Left lobe of liver (tissue), 2 donors: ENCODE data around the gene TCFL5. TPM values are rescaled to one million over a fixed set of nuclear protein-coding genes. Genes with fewer than 3 reads are reported as not detected.

Experiments
- ATAC-seq: fragments of 200-7000 bp; cut with Tn5 transposase; one replicate; pipeline ENCODE4 v1.9.1; 2020; ENCODE audit warnings: mild to moderate bottlenecking, moderate library complexity
- DNase-seq: peaks from one replicate; pipeline ENCODE4 v3.0.0-alpha.2; 2020; ENCODE audit warnings: low spot score
- total RNA-seq: library from RNA; stranded (reverse); gene quantifications from one replicate; pipeline ENCODE4 v1.2.1, GENCODE V29; 2021
- donor health status: DM: no; HTN: no; CAD: no; lungs with moderate emphysema.
- donor health status: DM: no; HTN: yes; CAD: no.

The TCFL5 gene
- 6.2 TPM for total RNA-seq

DNA sequence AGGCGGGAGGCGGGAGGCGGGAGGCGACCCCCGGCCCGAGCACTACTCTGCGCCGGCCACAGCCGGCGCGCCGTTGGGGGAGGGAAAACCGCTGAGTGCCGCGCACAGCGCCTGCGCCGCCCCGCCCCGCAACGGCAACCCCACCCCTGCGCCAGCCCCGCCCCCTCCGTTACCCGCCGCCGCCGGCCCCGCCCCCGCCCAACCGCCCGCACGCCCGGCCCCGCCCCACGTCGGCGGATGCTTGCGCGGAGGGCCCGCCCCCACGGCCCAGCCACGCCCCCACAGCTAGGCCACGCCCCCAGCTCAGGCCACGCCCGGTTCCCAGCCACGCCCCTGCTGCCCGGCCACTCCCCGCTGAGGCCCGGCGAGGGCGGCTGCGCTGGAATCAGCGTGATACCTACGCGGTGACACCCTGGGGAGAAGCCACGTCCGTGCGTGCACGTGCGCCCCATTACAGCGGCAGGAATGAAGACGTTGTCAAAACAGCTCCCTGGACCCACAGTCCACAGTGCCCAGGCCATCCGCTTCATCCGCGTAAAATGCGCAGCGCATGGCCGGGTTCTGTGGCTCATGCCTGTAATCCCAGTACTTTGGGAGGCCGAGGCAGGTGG is at the start of gene TCFL5:
TSS of gene TCFL5 (minus strand) at position 97 of the 611 bp plus-strand sequence. CDS start 152 bp downstream, outside the sequence.
- peak; percentile 96 for DNase-seq
- ATAC-seq = peak; percentile 98

GRCh38 chr20:62910777-62911497 is 49.3 kb upstream of the TCFL5 start:
- no peak for ATAC-seq
- DNase-seq = no peak

GRCh38 chr20:62910217-62910766 is 48.7 kb upstream of the TCFL5 start:
- no peak for ATAC-seq
- DNase-seq = no peak

DNA sequence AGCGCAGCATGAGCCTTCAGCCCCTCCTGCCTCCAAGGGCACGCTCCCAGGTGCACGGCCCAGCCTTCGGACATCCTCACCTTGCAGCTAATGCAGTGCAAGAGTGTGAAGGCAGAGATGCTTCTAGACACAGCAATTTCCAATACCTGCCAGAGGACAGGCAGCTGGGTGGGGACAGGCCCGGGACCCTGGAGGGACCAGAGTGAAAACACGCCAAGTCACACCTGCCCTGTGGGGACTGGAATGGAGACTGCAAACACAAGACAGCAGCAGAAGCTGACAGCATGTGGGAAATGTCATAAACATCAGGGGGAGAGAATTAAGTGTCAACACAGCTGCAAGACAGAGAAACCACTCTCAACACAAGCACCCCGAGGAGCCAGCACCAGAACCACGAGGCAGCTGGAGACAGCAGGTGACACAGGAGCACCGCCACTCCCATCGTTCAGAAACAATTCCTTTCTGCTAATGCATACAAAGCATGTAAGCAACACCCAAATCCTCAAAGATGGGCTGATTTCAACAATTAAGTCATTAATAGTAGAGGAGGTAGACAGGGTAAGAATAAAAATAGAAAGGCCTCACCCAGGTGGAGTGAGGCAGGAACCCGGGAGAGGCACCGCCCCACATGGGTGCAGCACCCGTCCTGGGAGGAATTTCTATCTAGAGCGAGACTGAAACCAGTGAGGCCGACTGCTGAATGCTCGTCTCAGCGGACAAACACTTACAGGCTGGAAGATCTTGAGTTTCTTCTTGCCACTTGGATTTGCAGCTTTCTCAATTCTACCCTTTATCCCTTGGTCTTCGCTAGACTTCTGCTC is 47.6 kb upstream of the TCFL5 start:
- no peak for ATAC-seq
- DNase-seq = no peak

GRCh38 chr20:62907384-62908317 is 46.0 kb upstream of the TCFL5 start:
- ATAC-seq (peak; percentile 30), DNase-seq (no peak)

DNA sequence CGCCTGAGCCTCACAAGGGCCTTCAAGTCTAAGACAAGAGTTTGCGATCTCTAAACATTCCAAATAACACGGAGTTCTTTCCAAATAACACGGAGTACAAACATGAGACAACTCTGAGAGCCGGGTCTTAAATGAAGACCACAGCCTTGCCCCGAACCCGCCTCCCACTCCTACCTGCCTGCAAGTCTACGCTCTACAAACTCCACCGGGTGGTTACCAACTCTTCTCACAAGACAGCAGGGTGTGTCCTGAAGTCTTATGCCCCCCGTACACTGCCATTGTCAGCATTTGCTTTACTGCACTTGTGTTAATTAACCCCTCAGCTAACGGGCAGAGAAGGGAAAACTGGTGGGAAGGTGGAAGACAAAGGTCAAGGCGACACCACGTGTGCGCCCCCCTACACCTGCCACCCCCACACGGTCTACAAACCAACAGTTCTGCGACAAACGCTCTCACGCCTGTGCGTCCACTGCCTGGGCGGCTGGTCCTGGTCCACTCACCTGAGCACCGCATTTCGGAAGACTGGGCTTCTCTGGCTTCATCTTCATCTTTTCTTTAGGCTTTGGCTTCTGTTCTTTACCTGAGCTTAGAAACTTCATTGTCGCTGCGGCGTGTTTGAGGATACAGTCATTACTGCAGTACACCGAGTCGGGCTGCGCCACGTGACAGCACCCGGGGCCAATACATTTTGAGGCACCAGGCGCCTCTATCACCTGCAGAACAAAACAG is 45.2 kb upstream of the TCFL5 start:
- peak; percentile 8 for ATAC-seq
- no peak for DNase-seq

- DNase-seq (peak; percentile 85), ATAC-seq (peak; percentile 86)
Measured at GRCh38 chr20:62906209-62906608, 44.6 kb upstream of the TCFL5 start.

- no peak for ATAC-seq
- no peak for DNase-seq
Measured at GRCh38 chr20:62905536-62906117, 44.0 kb upstream of the TCFL5 start.

DNA sequence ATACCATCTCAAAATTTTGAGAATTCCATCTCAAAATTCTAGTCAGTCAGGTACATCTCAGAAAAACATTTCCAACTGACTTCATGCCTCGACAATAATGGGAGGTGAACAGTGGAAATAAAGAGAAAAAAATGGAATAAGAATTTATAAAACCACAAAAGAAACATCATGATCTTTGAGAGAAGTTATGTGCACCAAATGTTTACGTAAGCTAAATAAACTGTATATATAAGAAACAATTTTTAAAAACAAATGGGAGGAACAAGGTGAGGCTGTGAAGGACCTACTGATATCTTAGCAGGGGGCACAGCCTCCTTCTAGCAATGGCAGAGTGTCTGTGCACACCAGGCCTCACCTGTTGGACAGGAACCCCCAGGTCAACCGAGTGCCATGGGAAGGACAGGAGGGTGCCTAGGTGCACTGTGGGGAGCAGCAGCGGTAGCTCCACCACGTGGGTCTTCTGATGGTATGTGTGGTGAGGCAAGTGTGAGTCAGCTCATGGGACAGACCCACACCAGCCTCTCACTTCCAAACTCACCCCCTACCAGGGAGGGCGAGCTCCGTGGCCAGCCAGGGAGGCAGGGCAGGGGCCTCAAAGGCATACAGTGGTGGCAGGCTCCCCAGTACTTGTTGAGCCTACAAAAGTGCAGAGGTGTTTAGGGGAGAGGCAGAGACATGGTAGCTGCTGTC is 41.4 kb upstream of the TCFL5 start:
- no peak for ATAC-seq
- DNase-seq = no peak

GRCh38 chr20:62901891-62902290 is 40.3 kb upstream of the TCFL5 start:
- no peak for ATAC-seq
- DNase-seq = no peak

GRCh38 chr20:62900692-62901584 is 39.3 kb upstream of the TCFL5 start:
- DNase-seq = no peak
- ATAC-seq = peak; percentile 52

DNA sequence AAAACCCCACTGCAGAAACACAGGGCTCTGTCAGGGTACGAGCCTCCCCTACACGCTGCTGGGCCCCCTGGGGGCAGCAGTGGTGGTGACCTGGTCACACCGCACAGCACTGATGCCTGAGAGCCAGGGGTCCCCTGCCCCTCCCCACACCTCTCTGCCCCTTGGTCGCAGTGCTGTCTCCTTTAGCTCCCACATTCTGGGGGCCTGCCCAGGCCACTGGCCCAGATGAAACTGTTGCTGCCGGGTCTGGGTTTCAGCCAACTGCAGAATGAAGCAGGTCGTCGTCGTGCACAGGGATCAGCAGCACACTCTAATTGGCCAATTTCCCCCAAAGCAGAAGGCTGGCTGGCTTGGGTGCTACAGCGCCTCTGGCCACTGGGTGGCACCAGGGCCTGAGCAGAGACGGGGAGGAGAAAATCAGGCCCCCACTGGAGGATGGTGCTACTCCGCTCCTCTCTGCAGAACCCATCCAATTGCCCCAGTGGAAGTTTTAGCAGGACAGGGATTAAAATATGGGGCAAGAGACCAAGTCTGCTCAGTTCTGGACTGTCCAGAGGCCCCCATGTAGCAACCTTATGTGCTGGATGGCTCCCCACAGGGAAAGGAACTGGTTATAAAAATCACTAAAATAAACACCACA is 38.5 kb upstream of the TCFL5 start:
- ATAC-seq (peak; percentile 93), DNase-seq (peak; percentile 83)

GRCh38 chr20:62899633-62900051 is 38.0 kb upstream of the TCFL5 start:
- no peak for DNase-seq

DNA sequence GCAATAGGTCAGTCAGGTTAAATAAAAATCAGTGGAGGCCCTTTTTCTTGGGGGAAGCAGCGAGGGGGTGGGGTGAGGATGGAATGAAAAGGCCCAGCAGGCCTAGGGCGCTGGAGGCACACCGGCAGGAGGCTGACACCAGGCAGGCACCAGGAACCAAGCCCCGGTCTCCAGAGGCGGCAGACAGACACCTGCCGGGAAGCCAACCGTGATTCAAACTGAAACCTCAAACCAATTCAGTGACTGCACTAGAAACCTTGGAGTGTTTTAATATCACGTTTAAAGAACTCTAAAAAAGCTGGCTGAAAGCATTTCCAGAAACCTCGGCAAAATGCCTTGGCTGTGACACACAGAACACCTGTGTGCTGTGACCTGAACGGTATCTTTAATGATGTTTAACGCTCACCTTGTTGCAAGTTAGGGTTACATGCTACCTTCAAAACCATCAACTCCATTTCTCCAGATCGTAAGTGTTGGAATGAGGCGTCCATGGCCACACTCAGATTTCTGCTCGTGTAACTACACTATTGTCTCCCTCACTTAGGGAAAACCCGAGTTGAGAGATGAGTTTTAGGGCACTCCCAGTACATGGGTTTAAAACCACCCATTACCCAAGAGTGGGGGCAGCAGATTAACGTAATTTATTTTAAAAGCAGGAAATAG is 37.5 kb upstream of the TCFL5 start:
- ATAC-seq = no peak
- no peak for DNase-seq

More at GRCh38 chr20:62899633-62900051, 38.0 kb upstream of the TCFL5 start:
- ATAC-seq = peak; percentile 55

GRCh38 chr20:62898093-62898964 is 36.7 kb upstream of the TCFL5 start:
- DNase-seq (no peak), ATAC-seq (no peak)

DNA sequence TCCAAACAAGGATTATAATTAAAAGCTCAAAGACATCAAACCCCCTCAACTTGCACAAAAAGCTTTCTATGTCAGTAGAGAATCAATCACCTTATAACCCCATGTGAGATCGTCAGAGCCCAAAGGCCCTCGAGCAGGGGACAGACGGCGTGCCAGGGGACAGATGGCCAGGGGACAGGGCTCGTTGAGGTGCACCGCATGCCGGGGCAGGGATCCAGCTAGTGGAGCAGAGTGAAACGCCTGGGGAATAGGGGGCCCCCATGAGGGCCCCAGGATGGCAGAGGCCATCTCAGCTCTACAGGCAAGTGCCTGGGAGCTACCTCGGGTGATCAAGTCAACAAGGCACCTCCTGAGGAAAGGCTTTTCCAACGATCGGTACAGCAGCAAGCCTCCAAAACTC is 36.0 kb upstream of the TCFL5 start:
- DNase-seq = no peak
- ATAC-seq = no peak
